ENCODE results near the gene MAP3K14.
"Not testable (repeated sequence)": the region's sequence is repeated elsewhere in the genome, so short reads cannot be mapped to it uniquely, and the experiment has no call there.

Gene MAP3K14

GRCh38 chr17:45315648-45316433 is 979 bp downstream of the MAP3K14 start:
- no peak for DNase-seq (ENCODE audit: low spot score)

- DNase-seq (ENCODE audit: low spot score) = no peak
Measured at GRCh38 chr17:45314741-45315647, 1.8 kb downstream of the MAP3K14 start.

DNA sequence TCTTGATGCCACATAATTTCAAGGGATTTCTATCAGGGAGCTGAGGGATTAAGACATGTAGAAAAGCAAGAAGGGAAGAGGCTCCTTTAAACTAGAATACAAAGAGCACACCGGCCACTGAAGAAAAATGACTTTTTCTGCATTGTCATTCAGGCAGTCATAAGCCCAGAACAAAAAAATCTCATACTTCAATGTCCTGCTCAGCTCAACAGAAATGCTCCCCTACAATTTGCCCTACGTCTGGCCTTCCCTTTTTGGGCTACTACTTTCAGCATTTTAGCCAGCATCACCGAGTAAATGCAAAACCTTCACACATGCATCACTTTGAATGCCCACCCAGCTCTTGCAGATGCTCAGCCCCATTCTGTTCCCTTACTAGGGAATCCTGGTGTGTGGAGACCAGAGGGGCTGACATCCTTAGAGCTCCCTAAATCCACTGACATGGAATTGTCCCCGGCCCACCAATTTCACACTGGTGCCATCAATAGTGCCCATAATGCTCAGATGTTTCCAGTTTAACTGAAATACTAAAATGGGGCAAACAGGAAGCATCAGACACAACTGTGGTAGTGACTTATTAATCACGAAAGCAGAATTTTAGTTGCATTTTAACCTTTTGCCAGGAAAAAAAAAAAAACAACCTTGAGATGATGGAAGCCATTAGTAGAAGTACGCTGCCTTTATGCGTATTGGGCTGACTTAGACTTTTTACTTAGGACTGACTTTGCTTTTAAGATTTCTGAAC is 2.7 kb downstream of the MAP3K14 start:
- no peak for DNase-seq (ENCODE audit: low spot score)

DNA sequence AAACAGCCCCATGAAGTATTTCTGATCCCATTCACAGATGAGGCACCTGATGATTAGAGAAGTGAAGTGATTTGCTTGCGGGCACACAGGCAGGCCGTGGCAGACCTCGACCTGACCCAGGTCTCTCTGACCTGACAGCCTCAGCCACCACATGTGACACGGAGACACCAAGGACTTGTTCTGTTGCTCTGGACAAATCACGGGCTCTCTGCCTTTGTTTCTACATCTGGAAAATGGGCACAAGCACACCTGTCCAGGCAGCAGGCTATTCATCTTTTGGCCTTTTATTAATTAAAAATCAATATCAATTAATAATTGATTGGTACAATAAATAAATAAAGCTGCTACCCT is 3.4 kb downstream of the MAP3K14 start:
- DNase-seq (ENCODE audit: low spot score) = no peak

DNA sequence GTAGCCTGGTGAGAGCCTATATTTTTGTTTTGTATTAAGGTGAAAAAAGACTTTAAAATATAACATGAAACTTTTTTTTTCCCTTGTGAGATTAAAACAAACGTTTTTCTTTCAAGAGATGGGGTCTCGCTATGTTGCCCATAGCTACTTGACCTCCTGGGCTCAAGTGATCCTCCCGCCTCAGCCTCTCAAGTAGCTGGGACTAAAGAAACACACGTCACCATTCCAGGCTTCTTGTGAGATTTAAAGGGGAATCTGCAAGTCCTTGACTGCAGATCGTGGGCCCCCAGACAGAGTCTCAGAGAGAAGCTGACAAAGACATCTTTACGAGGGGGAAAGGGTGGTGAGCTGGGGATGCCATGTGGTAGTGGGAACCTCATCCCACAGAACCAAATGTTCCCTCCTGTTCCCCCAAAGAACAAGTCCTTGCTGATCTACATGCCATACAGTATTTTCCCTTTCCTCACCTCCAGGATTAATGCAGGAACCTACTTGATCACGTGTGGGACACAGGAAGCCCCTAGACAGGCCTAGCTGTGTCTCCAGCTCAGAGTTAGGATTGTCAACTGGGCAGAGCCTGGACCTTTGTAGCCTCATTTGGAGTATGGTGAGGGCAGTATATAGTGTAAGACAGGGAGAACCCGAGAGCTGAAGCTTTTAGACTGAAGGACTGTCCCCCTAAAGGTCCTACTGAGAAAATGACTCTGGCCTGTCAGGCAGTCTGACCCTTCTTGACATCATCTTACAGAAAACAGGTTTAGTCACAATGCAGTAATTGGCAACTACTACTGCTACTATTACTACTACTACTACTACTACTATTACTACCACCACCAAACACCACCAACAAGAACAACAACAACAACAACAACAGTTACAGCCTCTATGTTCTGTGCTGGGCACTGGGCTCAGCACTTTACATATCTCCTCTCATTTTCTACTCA is 4.1 kb downstream of the MAP3K14 start:
- no peak for DNase-seq (ENCODE audit: low spot score)

- DNase-seq (ENCODE audit: low spot score) = no peak
Measured at GRCh38 chr17:45311760-45312476, 4.9 kb downstream of the MAP3K14 start.

DNA sequence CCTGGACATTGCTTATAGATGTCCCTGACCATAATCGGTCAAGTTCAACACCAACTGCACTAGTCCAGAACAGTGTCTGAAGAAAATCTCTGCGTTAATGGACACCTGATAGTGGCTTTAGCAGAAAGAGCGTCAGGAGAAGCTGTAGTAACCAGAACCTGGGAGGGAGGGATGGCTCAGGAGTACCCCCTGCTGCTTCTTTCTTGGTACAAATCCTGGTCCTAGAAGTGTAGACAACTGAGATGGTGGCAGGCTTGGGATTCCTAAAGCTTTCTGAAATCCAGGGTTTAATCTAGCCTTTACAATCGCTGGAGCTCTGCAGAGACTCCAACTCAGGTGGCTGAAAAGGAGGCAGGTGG is 5.4 kb downstream of the MAP3K14 start:
- DNase-seq (ENCODE audit: low spot score) = no peak

DNA sequence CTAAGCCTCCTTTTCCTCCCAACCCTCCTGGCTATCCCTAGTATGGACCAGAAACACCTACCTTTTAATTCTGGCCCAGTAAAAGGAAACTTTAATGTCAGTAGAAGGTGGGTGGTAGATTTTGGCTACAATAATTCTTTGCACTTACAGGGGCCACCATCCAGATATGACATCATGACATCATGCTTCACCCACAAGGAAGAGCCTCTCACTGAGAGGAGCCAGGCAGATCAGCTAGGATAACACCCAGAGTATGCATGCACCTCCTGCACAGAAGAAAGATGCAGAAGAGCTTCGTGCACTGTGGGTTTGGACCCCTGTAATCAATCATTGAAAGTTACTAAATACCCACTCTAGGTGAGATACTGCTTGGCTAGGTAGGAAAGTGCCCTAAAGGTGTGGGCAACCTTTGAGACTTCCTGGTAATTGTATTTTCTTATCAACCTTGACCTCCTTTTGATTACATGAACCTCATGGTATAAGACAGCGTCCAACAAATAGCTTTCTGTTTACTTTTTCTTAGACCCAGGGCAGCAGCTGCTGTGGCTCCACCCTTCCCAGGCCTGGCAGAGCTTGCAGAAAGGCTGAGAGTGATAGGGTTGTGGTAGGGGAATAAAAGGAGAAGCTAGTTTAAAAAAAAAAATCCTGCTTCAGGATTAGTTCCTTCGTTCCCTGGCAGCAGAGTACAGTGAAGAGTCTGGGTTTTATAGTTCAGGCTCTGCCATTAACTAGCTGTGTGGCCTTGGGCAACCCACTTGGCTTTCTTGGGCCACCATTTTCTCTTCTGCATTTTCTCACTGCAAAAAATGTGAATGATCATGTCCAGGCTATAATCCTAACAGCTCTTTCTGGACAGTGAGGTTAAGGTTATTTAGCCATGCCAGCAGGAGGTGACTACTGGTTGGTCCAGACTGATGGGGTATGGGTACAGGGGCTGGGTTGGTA is 6.2 kb downstream of the MAP3K14 start:
- no peak for DNase-seq (ENCODE audit: low spot score)

GRCh38 chr17:45309400-45309799 is 7.4 kb downstream of the MAP3K14 start:
- DNase-seq (ENCODE audit: low spot score) = no peak

- DNase-seq (ENCODE audit: low spot score) = no peak
Measured at GRCh38 chr17:45308840-45309239, 8.0 kb downstream of the MAP3K14 start.

GRCh38 chr17:45308016-45308365 is 8.8 kb downstream of the MAP3K14 start:
- DNase-seq (ENCODE audit: low spot score) = no peak

DNA sequence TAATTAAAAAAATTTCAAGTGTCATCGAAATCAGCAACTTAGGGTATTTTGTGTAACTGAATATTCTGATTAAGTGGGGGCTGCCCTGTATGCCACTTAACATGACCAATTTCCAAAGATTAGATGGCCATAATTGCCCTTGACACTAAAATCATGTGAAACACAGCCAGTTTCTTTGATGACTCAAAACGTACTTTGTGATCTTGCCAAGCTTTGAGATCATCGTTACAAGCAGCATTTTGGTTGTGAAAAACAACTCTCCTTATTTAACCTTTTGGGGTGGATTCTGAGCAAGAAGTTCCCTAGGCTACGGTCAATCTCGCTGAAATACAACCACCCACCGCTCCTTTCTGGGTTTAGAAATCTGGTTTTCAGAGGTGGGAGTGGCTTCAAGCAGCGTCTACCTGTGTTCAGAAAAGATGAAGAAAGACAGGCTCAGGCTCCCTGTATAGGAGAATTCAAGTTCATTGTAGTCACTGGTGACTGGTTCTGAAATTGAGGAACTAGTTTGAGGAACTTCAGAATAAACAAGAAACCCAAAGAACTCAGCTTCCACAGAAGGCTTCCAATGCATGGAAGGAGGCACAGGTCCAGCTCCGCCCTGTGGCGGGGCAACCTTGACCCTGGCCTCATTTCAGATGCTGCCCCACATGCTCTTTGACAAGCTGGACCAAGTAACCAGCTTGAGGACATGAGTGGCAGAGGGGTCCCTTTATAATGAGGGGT is 9.4 kb downstream of the MAP3K14 start:
- no peak for DNase-seq (ENCODE audit: low spot score)

DNA sequence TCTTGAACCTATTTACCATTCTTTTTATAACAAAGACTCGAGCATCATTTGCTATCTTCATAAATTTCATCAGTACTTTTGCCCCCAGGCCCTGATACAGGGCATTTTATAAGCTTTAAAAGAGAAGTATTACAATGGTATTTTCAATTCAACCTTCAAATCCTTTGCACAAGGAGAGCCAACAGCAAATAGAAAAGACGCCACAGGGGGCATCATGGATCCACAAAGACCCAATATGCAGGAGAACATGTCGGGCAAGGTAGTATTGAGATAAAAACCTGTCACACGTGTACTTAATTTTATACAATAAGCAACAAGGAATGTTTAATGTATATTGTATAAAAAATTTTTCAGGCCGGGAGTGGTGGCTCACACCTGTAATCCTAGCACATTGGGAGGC is 10.2 kb downstream of the MAP3K14 start:
- no peak for DNase-seq (ENCODE audit: low spot score)

GRCh38 chr17:45306094-45306493 is 10.7 kb downstream of the MAP3K14 start:
- DNase-seq (ENCODE audit: low spot score) = no peak

GRCh38 chr17:45305530-45306087 is 11.2 kb downstream of the MAP3K14 start:
- no peak for DNase-seq (ENCODE audit: low spot score)

DNA sequence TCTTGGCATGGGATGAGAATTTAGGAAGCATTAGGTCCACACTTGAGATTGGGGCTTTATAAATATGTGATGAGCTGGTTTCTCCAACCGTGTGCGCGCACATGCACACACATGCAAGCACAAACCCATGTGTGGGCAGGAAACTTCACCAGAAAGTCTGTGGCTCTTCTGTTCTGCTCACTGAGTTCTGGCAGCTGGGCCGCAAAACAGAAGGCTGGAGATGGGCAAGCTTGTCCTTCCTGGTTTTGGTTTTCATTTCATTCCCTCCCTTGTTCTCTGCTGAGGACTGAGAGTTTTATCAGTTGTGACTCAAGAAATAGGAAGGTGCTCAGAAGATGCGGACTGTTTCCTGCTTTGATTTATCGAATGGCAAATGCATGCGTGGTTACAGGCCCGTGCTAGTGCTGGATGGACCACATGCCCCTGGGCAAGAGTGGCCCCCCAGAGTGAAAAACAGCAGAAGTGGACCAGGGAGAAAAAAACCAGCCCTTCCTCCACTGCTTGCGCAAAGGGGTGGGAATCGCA is 14.1 kb downstream of the MAP3K14 start:
- no peak for DNase-seq (ENCODE audit: low spot score)

- DNase-seq (ENCODE audit: low spot score) = not testable (repeated sequence)
Measured at GRCh38 chr17:45302220-45302619, 14.6 kb downstream of the MAP3K14 start.

- no peak for DNase-seq (ENCODE audit: low spot score)
Measured at GRCh38 chr17:45301674-45302073, 15.1 kb downstream of the MAP3K14 start.
